Measurements from ENCODE around the gene ROMO1. TPM values are rescaled to one million over a fixed set of nuclear protein-coding genes. Genes with fewer than 3 reads are reported as not detected.

Gene ROMO1
- total and polyA plus RNA-seq, 12 donors = 50.1 to 1,321 (median 282) TPM

DNA sequence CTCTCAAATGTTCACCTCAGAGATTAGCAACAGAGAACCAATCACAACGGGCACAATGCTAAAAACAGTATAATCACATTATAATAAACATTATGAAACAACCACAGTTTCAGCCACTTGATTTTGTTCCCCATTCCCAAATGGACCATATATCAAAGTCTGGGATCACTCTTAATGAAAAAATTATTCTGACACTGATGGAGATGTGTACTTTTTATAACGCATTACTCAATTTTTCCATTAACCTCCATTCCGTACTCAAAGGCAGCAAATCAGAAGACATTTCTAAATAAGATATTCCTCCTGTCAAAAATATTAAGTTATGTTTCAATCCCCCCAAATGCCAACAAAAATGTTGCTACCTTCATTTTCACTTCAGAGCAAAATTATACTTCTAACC lies 37.3 kb upstream of the ROMO1 start:
- 15 to 22% (median 20%) methylated on average over 3 of the region's 3 CpGs for WGBS, 4 donors
- Histone ChIP-seq H3K27me3 (no peaks in the 10 kb centered on the region), H3K4me1 (replicated peaks in 1 of 2) (peaks cover 12 to 61% of the 10 kb centered on the region in 2 donors), H3K9me3 (replicated peaks in 1 of 3) (no peaks in the 10 kb centered on the region), H3K4me3 (peak overlapping the region in 1 of 4 donors; percentile 85), H3K27ac (peak overlapping the region in 4 of 5 donors; percentile 7 to 98 (median 30)), H3K36me3 (replicated peaks in 1 of 2) (no peaks in the 10 kb centered on the region)
- intact Hi-C loops (cut with DNase I) = loop anchor here in 1 of 2 donors (5.0 to 10.0 kb wide), 2 partner anchors 45 to 197 kb away; partner anchors contain the start of gene SPAG4
- TF ChIP-seq POLR2A (IDR thresholded peaks at IDR 0.05) = no peak
- TF ChIP-seq, protein P1, sequence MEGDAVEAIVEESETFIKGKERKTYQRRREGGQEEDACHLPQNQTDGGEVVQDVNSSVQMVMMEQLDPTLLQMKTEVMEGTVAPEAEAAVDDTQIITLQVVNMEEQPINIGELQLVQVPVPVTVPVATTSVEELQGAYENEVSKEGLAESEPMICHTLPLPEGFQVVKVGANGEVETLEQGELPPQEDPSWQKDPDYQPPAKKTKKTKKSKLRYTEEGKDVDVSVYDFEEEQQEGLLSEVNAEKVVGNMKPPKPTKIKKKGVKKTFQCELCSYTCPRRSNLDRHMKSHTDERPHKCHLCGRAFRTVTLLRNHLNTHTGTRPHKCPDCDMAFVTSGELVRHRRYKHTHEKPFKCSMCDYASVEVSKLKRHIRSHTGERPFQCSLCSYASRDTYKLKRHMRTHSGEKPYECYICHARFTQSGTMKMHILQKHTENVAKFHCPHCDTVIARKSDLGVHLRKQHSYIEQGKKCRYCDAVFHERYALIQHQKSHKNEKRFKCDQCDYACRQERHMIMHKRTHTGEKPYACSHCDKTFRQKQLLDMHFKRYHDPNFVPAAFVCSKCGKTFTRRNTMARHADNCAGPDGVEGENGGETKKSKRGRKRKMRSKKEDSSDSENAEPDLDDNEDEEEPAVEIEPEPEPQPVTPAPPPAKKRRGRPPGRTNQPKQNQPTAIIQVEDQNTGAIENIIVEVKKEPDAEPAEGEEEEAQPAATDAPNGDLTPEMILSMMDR (IDR thresholded peaks at IDR 0.05) = no peak
- no peak for DNase-seq

DNA sequence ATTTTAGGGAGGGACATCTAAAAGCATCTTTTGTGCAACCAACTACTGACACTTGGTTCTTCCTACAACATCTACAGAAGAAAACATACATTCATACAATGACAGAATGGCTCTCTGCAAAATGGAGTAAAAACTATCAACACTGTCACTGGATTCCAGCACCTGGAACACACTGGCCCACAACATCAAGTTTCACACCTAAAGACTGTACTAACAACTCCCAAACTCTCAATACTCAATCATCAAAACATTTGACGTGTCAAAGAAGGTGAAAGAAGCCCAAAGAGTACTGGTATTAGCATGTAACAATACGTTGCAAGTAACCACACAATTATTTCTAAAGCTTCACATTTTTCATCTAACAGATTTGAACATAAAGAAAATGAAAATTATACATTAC lies 36.7 kb upstream of the ROMO1 start:
- Histone ChIP-seq H3K4me1 (replicated peaks in 1 of 2) (peaks cover 12 to 55% of the 10 kb centered on the region in 2 donors), H3K36me3 (replicated peaks in 1 of 2) (no peaks in the 10 kb centered on the region), H3K27ac (peak overlapping the region in 2 of 5 donors; percentile 36 to 98), H3K4me3 (peak overlapping the region in 1 of 4 donors; percentile 85), H3K9me3 (replicated peaks in 1 of 3) (no peaks in the 10 kb centered on the region), H3K27me3 (no peaks in the 10 kb centered on the region)
- no peak for TF ChIP-seq POLR2A (IDR thresholded peaks at IDR 0.05)
- TF ChIP-seq, protein P1 (IDR thresholded peaks at IDR 0.05) = no peak
- intact Hi-C loops (cut with DNase I) = loop anchor here in 1 of 2 donors (5.0 to 10.0 kb wide), 2 partner anchors 45 to 198 kb away; partner anchors contain the start of gene SPAG4
- no peak for DNase-seq
- 15 to 28% (median 19%) methylated on average over 2 of the region's 2 CpGs for WGBS, 4 donors

DNA sequence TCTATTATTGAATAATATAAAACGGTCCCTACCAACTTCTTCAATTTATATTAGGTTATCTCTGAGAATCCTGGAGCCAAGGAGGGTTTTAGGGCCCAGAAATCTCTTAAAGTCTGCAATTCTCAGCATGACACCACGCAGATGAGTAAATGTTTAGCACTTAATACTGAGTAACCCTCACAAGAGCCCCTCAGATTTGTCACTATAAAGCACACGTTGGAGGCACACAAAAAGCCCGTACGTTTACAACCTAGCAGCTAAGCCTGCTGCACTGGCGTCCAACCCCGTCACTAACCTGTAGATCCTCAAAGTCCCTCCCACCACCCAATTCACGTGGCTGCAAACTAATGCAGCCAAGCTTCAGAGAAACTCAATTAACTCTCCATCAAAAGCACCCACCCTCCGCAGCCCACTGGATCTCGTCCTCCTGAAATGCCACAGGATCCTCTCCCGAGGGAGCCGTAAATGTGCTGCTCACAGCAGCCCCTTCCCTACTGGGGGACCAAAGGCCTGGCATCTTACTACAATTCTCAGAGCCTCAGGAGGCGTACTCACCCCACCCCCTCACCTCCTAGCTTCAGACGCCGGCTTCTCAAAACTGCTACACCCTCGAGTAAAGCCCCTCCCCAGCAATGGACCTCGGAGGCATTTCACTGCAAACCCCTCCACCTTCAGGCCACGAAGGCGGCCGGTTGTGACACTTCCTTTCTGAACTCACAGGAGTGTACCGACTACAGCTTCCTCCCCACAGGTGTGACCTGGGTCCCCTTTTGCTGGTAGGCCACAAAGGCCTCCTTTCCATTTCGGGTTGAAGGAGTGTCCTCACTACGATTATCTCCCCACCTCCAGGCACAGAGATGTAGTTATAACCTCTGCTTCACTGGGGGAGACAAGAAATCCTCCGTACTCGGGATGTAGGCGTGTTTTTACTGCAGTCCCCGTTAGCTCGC lies 35.4 kb upstream of the ROMO1 start:
- WGBS, 4 donors = 0 to 1% (median 0%) methylated on average over 13 to 28 of the region's 28 CpGs
- peak overlapping the region; percentile 92 to 99 (median 97) for H3K27ac ChIP-seq
- H3K36me3 ChIP-seq (replicated peaks in 1 of 2) = no peaks in the 10 kb centered on the region
- H3K9me3 ChIP-seq (replicated peaks in 1 of 3) = no peaks in the 10 kb centered on the region
- TF ChIP-seq, protein P1 (IDR thresholded peaks at IDR 0.05) = no peak
- no peak for TF ChIP-seq POLR2A (IDR thresholded peaks at IDR 0.05)
- intact Hi-C loops (cut with DNase I) = loop anchor here in 1 of 2 donors (5.0 to 10.0 kb wide), 2 partner anchors 46 to 199 kb away; partner anchors contain the start of gene SPAG4
- H3K4me3 ChIP-seq = peak overlapping the region; percentile 18 to 85 (median 70)
- peak; percentile 33 to 70 (median 50) for DNase-seq
- no peaks in the 10 kb centered on the region for H3K27me3 ChIP-seq
- peaks cover 12 to 45% of the 10 kb centered on the region in 2 donors for H3K4me1 ChIP-seq (replicated peaks in 1 of 2)

All from adrenal gland (tissue), 12 donors.